ENCODE measurements around the gene ERAP2.

- TF ChIP-seq EZH2 (IDR thresholded peaks at IDR 0.05; ENCODE audit: insufficient read depth, poor library complexity, severe bottlenecking) (no peak), EZH2phosphoT487 (IDR thresholded peaks at IDR 0.05; ENCODE audit: insufficient read depth, low read depth) (no peak)
Measured at GRCh38 chr5:96843140-96843539, 33.2 kb upstream of the ERAP2 start.

Data from GM23248 (cell line).